Stimulated activated CD8-positive, alpha-beta memory T cell treated with anti-CD3 and anti-CD28 coated beads, Interleukin-4, amount 100 ng/mL, for 48 hours (primary cell): Measurements from ENCODE around the gene STEAP1.
A peak's percentile ranks its signal among the peaks of the same experiment; 100 is the strongest.
"Not testable (repeated sequence)": the region's sequence is repeated elsewhere in the genome, so short reads cannot be mapped to it uniquely, and the experiment has no call there.

Experiments
- DNase-seq: peaks from one replicate; pipeline ENCODE4 v3.0.0-alpha.2; 2020

The STEAP1 gene

DNA sequence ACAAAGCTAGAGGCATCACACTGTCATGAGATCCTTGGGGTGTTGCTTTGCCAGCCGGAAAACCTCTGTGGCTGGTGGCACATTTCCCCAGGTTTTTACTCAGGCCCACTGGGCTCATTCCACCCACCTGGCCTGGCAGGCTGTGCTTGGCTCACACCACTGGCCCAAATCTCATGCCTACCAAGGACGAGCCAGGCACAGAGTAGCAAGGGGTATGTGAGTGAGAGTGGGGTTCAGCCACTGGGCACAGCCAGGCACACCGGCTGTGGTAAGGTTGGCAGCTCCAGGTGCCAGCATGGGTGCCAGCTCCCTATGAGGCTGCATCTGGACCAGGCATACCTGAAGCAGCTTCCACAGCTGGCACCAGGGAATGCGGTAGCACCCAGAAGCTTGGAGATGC, 21.4 kb downstream of the STEAP1 start:
- no peak for DNase-seq

DNA sequence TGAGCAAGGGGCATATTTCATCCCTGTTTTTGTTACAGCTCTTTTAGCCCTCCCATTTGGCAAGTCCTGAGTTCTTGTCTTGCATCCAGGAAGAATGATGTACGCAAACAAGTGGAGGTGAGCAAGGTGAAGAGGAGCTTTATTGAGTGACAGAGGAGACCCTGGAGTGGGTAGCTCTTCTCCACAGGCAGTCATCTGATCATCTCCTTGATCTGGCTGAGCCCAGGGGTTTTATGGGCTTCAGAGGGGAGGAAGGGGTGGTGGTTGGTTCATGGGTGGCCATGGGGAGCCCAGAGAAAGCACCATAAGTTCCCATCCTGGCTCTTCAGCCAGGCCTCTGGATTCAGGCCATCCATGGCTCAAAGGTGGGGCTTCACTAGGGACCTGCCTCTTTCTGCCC, 21.9 kb downstream of the STEAP1 start:
- DNase-seq: no peak

DNA sequence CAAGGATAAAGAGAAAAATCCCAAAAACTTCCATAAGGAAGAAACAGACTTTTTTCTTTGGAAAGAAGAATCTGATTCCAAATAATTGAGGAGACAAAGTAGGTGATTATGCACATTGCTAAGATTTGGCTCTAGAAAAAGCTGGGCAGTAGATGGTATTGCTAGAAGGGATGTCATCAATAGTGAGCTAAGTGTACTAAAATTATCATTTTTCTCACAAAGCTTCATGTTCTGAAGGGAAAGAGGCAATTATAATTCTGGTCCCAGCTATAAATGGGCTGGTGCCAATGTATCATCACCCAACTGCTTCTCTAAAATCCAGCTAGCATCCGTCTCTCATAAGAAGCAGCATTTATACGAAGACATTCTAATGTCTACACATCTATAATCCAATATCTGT, 23.9 kb downstream of the STEAP1 start:
- no peak for DNase-seq

DNA sequence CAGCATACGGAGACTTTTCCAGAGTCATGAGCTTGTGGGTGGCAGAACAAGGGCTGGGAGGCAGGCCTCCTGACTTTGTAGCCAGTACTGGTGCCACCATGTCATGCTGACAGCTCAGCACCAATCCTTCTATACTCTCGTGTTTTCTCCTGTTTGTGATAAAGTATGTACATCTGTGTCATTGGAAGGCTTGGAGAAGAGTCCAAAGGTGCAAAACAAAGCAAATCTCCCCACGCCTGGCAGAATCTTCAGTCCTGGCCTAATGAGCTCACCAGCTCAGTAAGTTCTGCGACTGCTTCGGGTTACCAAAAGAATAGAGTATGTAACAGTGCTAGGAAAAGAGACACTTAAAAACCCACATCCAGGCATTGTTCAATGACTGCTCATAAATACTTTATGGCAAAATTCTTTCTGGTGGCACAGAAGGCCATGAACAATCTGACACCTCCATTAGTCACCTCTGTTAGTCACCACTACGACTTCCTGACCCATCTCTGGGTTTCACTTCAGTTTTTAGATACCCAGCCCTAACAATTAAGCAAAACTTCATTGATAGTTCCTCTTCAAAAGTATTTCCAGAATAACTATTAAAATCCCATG, 24.5 kb downstream of the STEAP1 start:
- no peak for DNase-seq

DNA sequence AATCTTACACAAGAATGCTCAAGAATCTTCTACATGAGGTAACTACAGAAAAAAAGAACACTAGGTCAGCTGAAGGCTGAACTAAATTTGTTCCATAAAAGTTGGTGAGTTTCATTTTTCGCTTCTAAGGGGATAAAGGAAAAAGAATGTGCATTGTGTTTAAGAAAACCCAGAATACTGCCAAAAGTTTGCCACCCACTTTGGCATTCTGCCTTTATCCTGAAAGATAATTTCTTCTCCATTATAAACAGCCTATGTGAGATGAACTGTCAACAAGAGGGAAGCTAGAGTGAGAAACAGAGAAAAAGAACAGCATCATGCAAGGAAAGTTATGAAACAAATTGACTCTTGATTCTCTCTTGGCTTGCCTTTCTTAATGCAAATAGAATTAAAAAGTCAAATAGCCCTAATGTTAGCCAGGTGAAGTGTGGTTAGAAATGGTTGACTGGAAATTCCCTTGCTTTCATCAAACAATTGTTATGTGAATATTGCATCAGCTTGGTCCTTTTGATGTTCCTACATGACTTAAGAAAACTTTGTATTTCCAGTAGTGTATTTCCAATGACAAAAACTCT, 25.8 kb downstream of the STEAP1 start:
- DNase-seq: no peak

DNA sequence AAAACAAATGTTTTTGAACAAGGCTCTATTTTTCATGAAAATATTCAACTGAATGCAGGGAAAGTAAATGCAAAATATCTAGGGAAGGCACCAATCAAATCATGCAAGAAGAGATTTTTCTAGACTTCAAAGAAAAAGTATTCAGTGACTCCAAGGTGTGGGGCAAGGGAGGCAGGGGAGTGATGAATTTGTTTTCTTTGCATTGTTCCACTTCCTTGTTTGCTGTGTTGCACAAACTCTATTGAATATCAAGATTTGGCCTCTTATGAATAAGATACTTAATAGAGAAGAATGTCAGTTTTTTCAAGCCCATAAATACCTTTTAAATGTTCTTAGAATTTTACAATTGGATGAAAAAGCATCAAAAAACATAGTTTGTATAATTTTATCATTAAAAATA, 26.4 kb downstream of the STEAP1 start:
- DNase-seq: no peak

DNA sequence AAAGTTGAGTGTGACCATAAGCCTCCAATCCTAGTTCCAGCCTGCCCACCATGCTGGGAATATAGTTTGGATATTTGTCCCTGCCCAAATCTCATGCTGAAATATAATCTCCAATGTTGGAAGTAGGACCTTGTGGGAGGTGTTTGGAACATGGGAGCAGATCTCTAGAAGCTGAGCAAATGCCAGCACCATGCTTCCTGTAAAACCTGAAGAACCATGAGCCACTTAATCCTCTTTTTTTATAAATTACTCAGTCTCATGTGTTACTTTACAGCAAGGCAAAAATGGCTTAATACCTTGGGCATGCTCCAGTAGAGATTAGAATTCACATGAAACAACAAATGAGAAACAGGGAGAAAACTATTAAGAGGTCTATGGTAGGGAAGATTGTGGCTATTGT, 27.2 kb downstream of the STEAP1 start:
- no peak for DNase-seq

DNA sequence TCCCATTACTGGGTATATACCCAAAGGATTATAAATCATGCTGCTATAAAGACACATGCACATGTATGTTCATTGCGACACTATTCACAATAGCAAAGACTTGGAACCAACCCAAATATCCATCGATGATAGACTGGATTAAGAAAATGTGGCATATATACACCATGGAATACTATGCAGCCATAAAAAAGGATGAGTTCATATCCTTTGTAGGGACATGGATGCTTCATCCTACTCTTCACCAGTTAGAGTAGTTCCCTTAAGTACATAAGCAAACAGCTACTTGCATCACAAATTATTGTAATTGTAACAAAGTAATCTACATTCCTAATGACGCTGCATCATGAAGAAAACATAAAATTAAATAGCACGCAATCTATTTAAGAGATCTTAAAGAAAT, 32.0 kb downstream of the STEAP1 start:
- DNase-seq: not testable (repeated sequence)

DNA sequence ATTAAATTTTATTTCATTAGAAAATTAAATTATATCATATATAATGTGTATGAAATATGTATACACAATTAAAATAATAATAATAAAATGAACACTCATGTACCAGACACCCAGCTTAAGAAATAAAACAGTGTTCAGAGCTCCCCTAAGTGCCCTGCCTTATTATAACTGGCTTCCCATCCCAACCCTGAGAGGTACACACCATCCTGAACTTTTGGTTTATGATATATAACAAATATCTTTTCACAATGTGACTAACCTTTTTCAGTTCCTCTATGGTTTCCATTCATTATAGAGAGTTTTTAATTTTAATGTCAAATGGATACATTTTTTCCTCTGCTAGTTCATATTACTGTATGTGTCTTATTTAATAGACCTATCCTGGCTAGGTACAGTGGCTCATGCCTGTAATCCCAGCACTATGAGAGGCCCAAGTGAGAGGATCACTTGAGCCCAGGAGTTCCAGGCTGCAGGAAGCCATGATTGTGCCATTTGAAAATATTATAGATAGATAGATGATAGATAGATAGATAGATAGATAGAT, 33.3 kb downstream of the STEAP1 start:
- no peak for DNase-seq

DNA sequence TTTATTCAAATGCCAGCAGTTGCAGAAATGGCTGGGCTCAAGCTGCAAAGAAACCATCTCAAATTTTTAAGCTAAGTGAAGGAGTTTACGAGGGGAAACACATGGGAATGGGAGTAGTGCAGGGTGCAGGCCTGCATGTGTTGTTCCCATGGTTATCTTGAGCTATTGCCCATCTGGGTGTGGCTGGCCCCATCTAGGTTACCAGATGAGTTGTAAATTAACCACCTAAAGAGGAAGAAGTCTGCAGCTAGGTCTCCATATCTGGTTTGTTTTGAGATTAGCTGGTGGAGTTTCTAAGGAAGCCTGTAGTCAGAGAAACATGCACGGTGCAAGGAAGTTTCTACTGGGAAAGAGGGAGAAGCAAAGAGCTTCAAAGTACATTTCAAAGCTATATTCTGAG, 34.0 kb downstream of the STEAP1 start:
- DNase-seq: no peak

DNA sequence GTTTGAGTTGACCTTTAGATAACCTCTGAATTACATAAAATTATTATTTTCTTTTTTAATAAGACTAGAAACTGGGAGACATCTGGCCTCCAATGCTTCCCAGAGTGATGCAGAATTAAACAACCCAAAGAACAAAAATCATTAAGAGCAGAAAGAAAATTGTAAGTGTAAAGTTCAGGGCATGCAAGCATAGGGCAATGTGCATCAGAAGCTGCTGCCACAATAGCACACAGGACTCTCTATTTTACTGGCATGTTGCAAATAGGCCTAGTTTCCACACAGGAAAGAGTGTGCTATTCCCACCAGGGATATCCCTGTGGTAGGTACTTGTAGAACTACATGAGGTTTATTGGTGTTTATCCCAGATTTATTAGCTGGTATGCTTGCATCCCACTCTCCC, 36.7 kb downstream of the STEAP1 start:
- no peak for DNase-seq

DNA sequence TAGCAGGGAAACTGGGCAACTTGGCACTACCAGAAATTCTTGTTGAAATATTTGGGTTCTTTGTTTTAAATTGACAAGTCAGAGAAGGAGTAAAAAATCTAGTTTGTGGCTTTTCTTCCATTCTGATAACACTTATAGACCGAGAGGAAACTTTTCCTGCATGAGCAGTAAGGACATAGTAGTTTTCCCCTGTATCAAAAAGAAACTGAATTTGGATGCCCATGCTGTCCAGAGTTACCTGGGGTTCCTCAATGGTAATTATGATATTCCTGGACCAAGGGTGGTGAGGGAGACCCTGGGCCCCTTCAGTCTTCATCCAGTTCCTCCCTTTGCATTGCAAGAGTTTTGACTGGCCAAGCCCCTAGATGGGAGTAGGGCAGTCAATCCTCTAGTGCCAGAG, 37.4 kb downstream of the STEAP1 start:
- no peak for DNase-seq

DNA sequence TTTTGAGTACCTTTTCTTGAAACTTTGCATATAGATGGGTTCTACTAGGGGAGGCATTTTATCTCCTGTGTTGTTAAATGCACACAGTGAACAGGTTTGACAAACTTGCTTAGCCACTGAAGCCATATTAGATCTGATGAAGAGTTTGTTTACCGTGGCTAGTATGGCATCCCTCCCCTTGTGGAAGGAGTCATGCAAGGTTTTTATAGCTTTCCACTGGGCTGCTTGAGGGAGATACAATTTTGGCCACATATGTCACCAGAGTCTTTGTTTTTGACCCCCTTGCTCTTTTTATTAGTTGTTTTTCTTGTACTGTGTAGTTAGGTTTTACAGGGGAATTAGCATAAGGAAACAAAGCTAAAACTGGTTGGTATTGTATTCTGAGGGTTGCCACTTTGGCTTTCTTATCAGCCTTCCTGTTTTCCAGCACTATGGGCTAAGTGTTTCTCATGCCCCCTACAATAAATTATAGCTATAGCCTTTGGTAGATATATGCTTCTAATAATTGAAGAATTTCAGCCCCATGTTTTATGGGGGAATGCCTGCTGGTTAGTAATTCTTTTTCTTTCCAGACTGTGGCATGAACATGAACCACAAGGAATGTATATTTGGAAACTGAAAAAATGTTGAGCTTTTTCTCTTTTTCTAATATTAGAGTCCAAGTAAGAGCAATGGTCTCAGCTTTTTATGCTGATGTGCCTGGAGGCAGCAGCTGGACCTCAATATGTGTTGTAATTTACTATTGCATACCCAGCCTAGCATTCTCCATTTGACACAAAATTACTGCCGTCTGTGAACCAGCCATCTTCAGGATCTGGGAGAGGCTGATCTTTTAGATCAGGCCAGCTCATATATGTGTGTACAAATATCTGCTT, 38.8 kb downstream of the STEAP1 start:
- no peak for DNase-seq

DNA sequence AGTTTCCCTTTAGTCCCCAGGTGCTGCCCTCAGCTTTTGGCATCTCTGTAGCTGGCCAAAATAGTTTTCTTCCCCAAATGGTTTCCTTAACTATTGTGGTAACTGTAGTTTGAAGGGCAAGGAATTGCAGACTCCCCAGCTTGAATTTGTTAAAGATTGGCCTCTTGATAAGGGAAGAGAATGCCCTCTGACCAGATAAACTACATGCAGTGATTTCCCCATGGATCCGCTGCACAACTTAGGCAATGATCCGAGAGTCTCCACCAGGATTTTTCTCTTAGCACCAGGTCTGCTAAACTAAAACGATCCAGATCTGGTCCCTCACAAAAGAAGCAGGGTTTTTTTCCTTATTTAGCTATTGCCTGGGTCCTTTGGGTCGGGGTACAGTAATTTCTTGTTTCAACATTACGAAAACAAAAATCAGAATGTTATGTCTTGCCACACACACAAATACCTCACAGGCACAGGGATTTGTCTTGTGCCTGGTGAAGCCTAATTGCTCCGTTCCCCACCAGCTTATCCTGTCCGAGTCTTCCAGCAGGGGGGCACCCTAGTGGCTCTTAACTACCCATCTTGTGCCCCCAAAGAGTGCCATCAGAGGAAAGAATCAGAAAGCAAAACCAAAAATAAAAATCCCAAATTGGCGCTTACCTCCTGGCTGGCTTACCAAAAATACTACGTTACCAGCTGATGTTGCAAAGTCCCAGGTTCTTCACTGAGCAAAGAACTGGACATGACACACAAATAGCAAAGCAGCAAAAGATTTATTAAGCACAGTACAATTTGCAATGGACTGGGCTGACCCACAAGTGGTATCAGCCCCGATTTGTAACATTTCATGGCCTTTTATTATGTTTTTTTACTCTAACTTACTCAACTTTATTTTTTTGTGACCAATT, 40.9 kb downstream of the STEAP1 start:
- no peak for DNase-seq

DNA sequence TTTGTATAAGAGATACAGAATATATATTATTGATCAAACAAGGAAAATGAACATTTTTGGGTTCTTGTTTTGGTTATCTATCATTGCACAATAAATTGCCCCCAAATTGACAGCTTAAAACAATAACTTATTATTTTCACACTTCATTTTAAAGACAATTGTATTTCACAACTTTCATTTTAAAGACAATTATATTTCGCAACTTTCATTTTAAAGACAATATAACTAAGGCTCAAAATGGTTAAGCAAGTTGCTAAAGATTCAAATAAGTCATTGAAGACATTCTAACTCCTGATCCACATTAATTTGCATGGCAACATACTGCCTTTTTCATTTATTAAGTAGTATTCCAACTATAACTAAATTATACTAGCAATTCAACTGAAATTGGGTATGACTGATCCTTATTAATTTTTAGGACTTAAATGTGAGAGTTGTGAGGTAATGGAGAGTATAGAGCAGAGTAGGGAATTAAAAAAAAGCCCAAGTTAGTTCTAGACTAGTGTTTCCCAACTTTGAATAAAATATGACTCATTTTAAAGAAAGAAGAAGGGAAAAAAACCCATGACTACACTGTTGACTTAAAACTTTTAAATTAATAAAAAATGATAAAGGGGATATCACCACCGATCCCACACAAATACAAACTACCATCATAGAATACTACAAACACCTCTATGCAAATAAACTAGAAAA, 47.4 kb downstream of the STEAP1 start:
- DNase-seq: no peak

DNA sequence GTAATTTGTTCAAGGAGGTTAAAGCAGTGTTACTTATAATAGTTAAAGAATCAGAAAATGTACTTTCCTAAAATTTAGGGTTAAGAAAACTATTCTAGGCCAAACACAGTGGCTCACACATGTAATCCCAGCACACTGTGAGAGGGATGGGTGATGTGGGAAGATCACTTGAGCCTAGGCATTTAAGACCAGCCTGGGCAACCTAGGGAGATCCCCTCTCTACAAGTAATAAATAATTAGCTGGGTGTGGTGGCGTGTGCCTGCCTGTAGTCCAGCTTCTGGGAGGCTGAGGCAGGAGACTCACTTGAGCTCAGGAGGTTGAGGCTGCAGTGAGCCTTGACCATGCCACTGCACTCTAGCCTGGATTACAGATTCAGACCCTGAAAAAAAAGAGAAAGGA, 53.7 kb downstream of the STEAP1 start:
- DNase-seq: no peak

DNA sequence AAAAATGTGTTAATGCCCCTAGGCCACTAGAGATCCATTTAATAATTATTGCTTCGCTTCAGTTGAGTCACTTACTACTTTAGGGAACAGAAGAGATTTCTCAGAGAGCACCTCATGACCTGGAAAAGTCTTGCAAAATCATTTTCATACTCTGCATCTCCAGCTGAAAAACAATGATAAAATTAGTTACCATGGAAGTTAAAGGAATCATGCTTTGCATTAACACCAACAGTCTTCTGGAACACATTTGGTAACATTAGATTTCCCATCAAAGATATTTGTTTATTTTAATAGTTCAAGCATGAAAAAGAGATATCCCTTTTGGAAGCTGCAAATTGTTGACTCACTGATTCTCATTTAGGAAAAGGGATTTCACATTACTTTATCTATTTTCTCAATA, 55.5 kb downstream of the STEAP1 start:
- DNase-seq: no peak

DNA sequence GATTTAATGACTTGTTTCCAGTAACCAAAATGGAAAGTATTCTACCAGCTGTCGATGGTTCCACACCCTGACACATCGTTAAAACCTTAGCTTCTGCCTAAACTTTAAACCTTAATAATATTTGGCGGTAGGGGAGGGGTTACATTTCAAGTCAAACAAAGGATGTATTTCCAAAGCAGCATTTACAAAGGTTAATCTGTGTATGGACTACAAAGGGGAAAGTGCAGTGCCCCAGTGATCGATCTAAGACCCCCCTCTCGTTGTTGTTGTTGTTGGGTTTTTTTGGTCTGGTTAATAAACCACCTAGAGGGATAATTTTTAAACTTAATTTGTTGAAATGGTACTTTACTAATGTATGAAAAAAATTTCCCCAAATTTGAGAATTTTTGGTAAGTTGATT, 56.2 kb downstream of the STEAP1 start:
- DNase-seq: no peak

DNA sequence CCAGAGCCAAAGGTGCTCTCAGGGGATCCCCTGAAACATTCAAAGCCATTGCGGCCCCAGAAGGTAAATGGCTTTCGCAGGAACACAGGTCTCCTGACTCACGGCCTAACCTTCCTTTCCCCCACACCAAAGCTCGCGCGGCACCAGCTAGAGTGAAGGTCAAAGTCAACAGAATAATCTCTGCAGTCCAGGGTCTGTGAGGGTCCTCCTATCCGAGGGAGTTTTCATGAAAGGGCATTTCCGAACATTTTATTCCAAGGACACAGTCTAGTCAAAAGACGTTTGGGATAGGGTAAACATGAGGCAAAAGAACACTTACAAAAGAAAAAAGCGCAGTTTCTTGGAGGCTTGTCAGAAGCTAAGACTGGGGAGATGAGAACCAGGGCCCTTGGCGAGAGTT, 56.7 kb downstream of the STEAP1 start:
- DNase-seq: no peak

DNA sequence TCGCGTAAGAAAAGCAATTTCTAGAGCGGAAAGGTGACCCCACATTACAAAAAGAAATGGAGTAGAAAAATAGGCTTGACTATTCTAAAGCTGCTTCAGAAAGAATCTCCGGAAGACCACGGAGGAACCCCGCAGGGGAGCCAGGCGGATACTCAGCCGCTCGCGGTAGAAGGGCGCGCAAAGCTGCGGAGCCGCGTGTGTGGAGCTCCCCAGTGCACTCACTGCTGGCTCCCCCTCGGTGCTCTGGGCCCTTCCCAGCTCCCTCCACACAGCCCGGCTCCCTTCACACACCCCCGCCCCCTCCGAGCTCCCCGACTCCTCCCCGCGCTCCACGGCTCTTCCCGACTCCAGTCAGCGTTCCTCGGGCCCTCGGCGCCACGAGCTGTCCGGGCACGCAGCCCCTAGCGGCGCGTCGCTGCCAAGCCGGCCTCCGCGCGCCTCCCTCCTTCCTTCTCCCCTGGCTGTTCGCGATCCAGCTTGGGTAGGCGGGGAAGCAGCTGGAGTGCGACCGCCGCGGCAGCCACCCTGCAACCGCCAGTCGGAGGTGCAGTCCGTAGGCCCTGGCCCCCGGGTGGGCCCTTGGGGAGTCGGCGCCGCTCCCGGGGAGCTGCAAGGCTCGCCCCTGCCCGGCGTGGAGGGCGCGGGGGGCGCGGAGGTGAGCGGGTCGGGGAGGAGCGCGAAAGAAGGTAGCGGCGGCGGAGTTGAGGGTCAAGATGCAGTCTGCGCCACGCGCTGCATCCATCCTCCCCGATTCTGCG, 57.3 kb downstream of the STEAP1 start, which contains the start of gene STEAP2:
Gene STEAP2, plus strand, starts transcription at position 350 of the 758 bp plus-strand sequence. CDS start 13,343 bp downstream, outside the sequence.
- DNase-seq: peak; percentile 54

DNA sequence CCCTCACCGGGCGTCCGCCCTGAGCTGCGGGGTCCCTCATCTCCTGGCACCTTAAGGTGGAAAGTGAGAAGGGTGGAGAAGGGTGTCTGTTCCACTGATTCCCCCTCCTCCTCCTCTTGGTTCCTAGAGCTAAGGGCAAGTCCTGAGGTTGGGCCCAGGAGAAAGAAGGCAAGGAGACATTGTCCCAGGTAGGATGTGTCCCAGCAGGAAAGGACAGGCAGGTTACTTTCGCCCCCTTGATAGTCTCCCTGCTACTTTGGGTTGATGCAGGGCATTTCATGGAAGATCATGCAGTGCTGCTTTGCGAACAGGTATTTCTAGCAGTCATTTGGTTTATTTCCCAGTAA, 57.9 kb downstream of the STEAP1 start:
- DNase-seq: no peak

DNA sequence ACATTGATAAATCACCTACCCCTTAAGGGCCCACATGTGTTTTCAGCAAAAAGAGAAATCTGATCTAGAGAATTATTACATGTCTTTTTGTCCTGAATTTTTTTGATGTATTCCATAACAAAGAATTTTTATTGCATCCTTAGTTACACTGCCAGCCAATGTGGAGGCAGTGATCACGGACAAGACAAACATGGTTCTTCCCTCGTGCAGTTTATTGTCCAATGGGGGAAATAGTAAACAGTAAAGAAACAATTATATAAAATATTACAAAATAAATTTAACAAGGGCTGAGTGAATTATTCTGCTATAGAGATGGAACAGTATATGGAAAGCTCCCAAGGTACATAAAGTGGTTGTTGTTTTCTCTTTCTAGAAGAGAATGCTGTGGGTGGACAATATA, 59.3 kb downstream of the STEAP1 start:
- no peak for DNase-seq
